GM12878 (cell line): ENCODE data around the gene BICRAL. TPM values are rescaled to one million over a fixed set of nuclear protein-coding genes. Genes with fewer than 3 reads are reported as not detected.
A peak's percentile ranks its signal among the peaks of the same experiment; 100 is the strongest.

ENCODE experiments used
- ATF7 ChIP-seq: fragments of 450-650 bp; IDR thresholded peaks from 2 replicates; pipeline ENCODE4 v1.6.1; 2016; ENCODE audit warnings: low read depth, mild to moderate bottlenecking
- BCLAF1 ChIP-seq: fragments of 450-650 bp; IDR thresholded peaks from 2 replicates; pipeline ENCODE4 v1.6.1; 2017; ENCODE audit warnings: antibody characterized with exemption, mild to moderate bottlenecking, moderate library complexity
- BHLHE40 ChIP-seq, 2 experiments: fragments of 450-650 bp in 1 of 2; IDR thresholded peaks; 2 replicates each; pipeline ENCODE4 v1.6.1; 2011 to 2017; ENCODE audit warnings: low read depth in 2 of 2, borderline replicate concordance in 1 of 2, improper control_type of control experiment in 1 of 2, low read length in 1 of 2, mild to moderate bottlenecking in 1 of 2
- CBFB ChIP-seq: IDR thresholded peaks from 2 replicates; pipeline ENCODE4 v1.6.1; 2016; ENCODE audit warnings: antibody characterized with exemption, low read depth
- DPF2 ChIP-seq: fragments of 450-650 bp; IDR thresholded peaks from 2 replicates; pipeline ENCODE4 v1.6.1; 2017; ENCODE audit warnings: mild to moderate bottlenecking
- EP300 ChIP-seq, 2 experiments: fragments of 150-350 bp in 1 of 2; IDR thresholded peaks; 2 replicates each; pipeline ENCODE4 v1.6.1; 2011 to 2012; ENCODE audit warnings: low read depth in 2 of 2, low read length in 2 of 2, borderline replicate concordance in 1 of 2, improper control_type of control experiment in 1 of 2, inconsistent platforms in 1 of 2; ENCODE audit not compliant: control insufficient read depth in 1 of 2
- EZH2 ChIP-seq: IDR thresholded peaks from 2 replicates; pipeline ENCODE4 v1.6.1; 2012; ENCODE audit warnings: low read depth, mild to moderate bottlenecking, control low read depth, inconsistent platforms, low read length, borderline replicate concordance; ENCODE audit not compliant: control insufficient read depth
- FOXK2 ChIP-seq: fragments of 450-650 bp; IDR thresholded peaks from 2 replicates; pipeline ENCODE4 v1.6.1; 2017; ENCODE audit warnings: mild to moderate bottlenecking, moderate library complexity
- MXI1 ChIP-seq: fragments of 150-350 bp; IDR thresholded peaks from 2 replicates; pipeline ENCODE4 v1.6.1; 2011; ENCODE audit warnings: low read depth, mild to moderate bottlenecking, inconsistent platforms, low read length, improper control_type of control experiment
- NFIC ChIP-seq: IDR thresholded peaks from 2 replicates; pipeline ENCODE4 v1.6.1; 2012; ENCODE audit warnings: low read depth, mild to moderate bottlenecking, inconsistent platforms, low read length, moderate library complexity
- NKRF ChIP-seq: fragments of 450-650 bp; conservative IDR thresholded peaks from 2 replicates; pipeline ENCODE4 v1.6.1; 2017; ENCODE audit warnings: mild to moderate bottlenecking, moderate library complexity
- NR2F1 ChIP-seq: fragments of 450-650 bp; conservative IDR thresholded peaks from 2 replicates; pipeline ENCODE4 v1.6.1; 2017; ENCODE audit warnings: mild to moderate bottlenecking
- POLR2AphosphoS5 ChIP-seq: IDR thresholded peaks from 2 replicates; pipeline ENCODE4 v1.6.1; 2011; ENCODE audit warnings: mild to moderate bottlenecking, low read length, inconsistent platforms
- PRDM15 ChIP-seq: fragments of 450-650 bp; formaldehyde crosslinking; IDR thresholded peaks from 2 replicates; pipeline ENCODE4 v1.4.0; 2020; ENCODE audit warnings: mild to moderate bottlenecking, moderate library complexity
- RAD21 ChIP-seq: IDR thresholded peaks from 2 replicates; pipeline ENCODE4 v1.6.1; 2011; ENCODE audit warnings: mild to moderate bottlenecking, low read depth, low read length, moderate library complexity; ENCODE audit not compliant: insufficient read depth
- SIX5 ChIP-seq: IDR thresholded peaks from 2 replicates; pipeline ENCODE4 v1.6.1; 2011; ENCODE audit warnings: mild to moderate bottlenecking, low read depth, low read length, moderate library complexity; ENCODE audit not compliant: severe bottlenecking
- TBL1XR1 ChIP-seq: IDR thresholded peaks from 2 replicates; pipeline ENCODE4 v1.6.1; 2012; ENCODE audit warnings: low read depth, low read length, improper control_type of control experiment
- TCF12 ChIP-seq: IDR thresholded peaks from 2 replicates; pipeline ENCODE4 v1.6.1; 2011; ENCODE audit warnings: low read depth, mild to moderate bottlenecking, low read length
- ZNF274 ChIP-seq: IDR thresholded peaks from one replicate; pipeline ENCODE4 v1.8.0; 2011; ENCODE audit not compliant: insufficient read length, insufficient read depth
- polyA plus RNA-seq, 11 experiments: library from polyadenylated mRNA; depleted of rRNA in 4 of 11; unstranded in 6 of 11; stranded (reverse) in 5 of 11; fragments of >200 nt; fragmentation: Nextera tagmentation in 4 of 11; fragmentation: Illumina TruSeq in 1 of 11; extraction: Ambion mirVana in 4 of 11; extraction: Trizol in 1 of 11; gene quantifications; 1 replicate in 1 of 11; 2 replicates in 10 of 11; pipeline versions ENCODE4 v1.2.1 to v1.2.3, GENCODE V29; 2011 to 2016; ENCODE audit warnings: inconsistent platforms in 2 of 11, missing spikeins in 2 of 11, low read depth in 1 of 11
- total RNA-seq, 4 experiments: library from RNA; depleted of rRNA in 3 of 4; stranded (reverse); fragments of >200 nt in 3 of 4; fragmentation: Illumina TruSeq in 1 of 4; extraction: Trizol in 1 of 4; gene quantifications; 2 replicates each; pipeline versions ENCODE4 v1.2.1 to v1.2.3, GENCODE V29; 2013 to 2021

The BICRAL gene
- total and polyA plus RNA-seq, 10 of the 15 experiments (the other 5 are each of a cell fraction or from before 2014, with no cell fraction given) = 1.9 to 16.6 (median 8.5) TPM

GRCh38 chr6:42890311-42891198 is 108.7 kb downstream of the BICRAL start (continued):
- TF ChIP-seq EP300 (IDR thresholded peaks at IDR 0.05; ENCODE audit: borderline replicate concordance in 1 of 2, control insufficient read depth in 1 of 2, low read depth in 2 of 2, low read length in 2 of 2) (peak in 1 of 2 experiments; percentile 27; a peak in 1 of 4 replicates), NKRF (peak; percentile 88), CBFB (peak; percentile 72; the same call in 1 of the 2 replicates), PRDM15 (peak; percentile 41; the same call in 1 of the 2 replicates), NFIC (peak; percentile 55; the same call in 1 of the 2 replicates), TCF12 (0 out of 2 replicates have a peak, but pooled peaks have one; percentile 34), SIX5 (peak; percentile 50), ZNF274 (no peak), RAD21 (no peak), BCLAF1 (peak; percentile 89), EZH2 (no peak), BHLHE40 (IDR thresholded peaks at IDR 0.05; ENCODE audit: borderline replicate concordance in 1 of 2, low read depth in 2 of 2, low read length in 1 of 2) (peak; percentile 93 to 97), TBL1XR1 (no peak), POLR2AphosphoS5 (peak; percentile 97), ATF7 (peak; percentile 99), NR2F1 (0 out of 2 replicates have a peak, but pooled peaks have one; percentile 48), MXI1 (peak; percentile 93), DPF2 (peak; percentile 70), FOXK2 (peak; percentile 96)
